HUES64 (cell line): ENCODE data around the gene SAMSN1.
"Not testable (repeated sequence)": the region's sequence is repeated elsewhere in the genome, so short reads cannot be mapped to it uniquely, and the experiment has no call there.

Experiments
- H3K27ac ChIP-seq: 2 replicates; pipeline ENCODE4 v1.7.0; 2013; ENCODE audit warnings: low read depth, low read length, inconsistent platforms
- H3K27me3 ChIP-seq: 2 replicates; pipeline ENCODE4 v1.6.1; 2013; ENCODE audit warnings: mild to moderate bottlenecking, low read length; ENCODE audit not compliant: insufficient read depth
- H3K36me3 ChIP-seq: 2 replicates; pipeline ENCODE4 v1.6.1; 2013; ENCODE audit warnings: mild to moderate bottlenecking, low read length; ENCODE audit not compliant: insufficient read depth
- H3K4me1 ChIP-seq: 2 replicates; pipeline ENCODE4 v1.6.1; 2013; ENCODE audit warnings: mild to moderate bottlenecking, low read length, moderate library complexity; ENCODE audit not compliant: insufficient read depth
- H3K4me3 ChIP-seq: 2 replicates; pipeline ENCODE4 v1.5.1; 2013; ENCODE audit warnings: mild to moderate bottlenecking, low read length, moderate library complexity
- H3K9ac ChIP-seq: 2 replicates; pipeline ENCODE4 v1.6.1; 2013; ENCODE audit warnings: mild to moderate bottlenecking, low read depth, low read length
- H3K9me3 ChIP-seq: 2 replicates; pipeline ENCODE4 v1.6.1; 2013; ENCODE audit warnings: low read depth, low read length; ENCODE audit not compliant: insufficient read depth
- WGBS: fragments of 150-250, 120-280 bp; methylation state at CpG from one replicate; pipeline ENCODE4 v1.1.7; 2013; ENCODE audit warnings: missing lambda C conversion rate; 5-methylcytosine and 5-hydroxymethylcytosine counted together

Gene SAMSN1

DNA sequence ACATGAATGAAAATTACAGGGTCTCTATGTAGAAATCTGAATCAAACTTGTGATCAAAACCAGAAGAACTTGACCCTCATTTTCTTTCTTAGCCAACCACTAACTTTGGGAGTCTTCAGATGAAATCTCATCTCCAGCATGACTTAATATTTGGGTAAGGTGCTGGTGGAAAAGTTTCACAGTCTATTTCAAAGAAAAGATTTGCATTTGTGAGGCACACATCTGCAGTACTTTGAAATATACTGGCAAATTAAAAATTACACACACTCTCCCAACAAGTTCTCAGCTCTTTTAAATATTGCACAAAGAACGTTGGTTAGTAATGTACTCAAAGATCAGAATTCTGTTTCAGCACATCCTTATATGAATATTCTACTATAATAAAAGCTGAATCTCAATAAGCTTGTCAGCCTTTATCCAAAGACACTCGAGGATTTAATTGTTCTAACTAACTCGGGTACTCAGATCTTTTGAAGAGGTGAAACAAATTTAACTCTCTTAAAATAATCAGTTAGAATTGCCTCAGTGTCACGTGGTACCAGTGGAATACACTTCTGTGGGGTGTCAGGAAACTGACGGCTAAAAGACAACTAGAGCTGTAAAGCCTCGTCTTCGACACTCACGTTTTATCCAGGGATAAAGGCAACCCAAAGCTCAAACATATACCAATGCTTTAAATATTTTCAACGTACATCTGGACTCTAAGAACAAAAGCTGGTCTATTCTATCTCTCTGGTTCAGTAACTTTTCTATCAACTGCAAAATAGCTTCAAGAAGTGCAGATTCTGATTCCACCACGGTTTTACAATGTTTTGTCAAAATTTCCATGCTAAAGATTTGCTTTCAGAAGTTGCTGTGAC lies 19.0 kb downstream of the SAMSN1 start:
- H3K27me3 ChIP-seq: no peaks in the 10 kb centered on the region
- H3K4me3 ChIP-seq: no peak overlapping the region
- no peaks in the 10 kb centered on the region for H3K36me3 ChIP-seq
- H3K4me1 ChIP-seq: no peaks in the 10 kb centered on the region
- no peak overlapping the region for H3K27ac ChIP-seq
- H3K9me3 ChIP-seq: no peaks in the 10 kb centered on the region
- no peak overlapping the region for H3K9ac ChIP-seq
- WGBS: 85% methylated on average over 10 of the region's 10 CpGs

DNA sequence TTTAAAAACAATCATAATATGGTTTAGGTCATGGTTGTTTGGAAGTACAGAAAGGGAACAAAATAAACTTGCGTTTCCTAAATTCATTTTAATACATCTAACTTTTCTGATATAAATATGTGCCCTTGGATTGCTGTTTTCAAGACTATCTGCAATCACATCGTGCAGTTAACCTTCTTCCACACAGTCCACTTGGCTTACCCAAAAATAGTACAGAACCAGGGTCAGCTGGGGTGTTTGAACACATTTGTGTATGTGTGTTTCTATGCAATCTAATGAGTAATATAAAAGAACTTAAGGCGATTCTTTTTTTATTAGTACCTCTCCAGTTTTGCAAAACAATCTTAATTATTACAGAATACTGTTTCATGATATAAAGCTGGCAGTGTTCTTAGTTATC lies 19.9 kb downstream of the SAMSN1 start:
- no peaks in the 10 kb centered on the region for H3K27me3 ChIP-seq
- no CpG with 5 or more reads among the region's 3 CpGs for WGBS
- H3K36me3 ChIP-seq: no peaks in the 10 kb centered on the region
- no peaks in the 10 kb centered on the region for H3K9me3 ChIP-seq
- H3K4me3 ChIP-seq: no peak overlapping the region
- no peaks in the 10 kb centered on the region; the same call in 1 of the 2 replicates for H3K4me1 ChIP-seq
- H3K27ac ChIP-seq: no peak overlapping the region
- H3K9ac ChIP-seq: no peak overlapping the region

DNA sequence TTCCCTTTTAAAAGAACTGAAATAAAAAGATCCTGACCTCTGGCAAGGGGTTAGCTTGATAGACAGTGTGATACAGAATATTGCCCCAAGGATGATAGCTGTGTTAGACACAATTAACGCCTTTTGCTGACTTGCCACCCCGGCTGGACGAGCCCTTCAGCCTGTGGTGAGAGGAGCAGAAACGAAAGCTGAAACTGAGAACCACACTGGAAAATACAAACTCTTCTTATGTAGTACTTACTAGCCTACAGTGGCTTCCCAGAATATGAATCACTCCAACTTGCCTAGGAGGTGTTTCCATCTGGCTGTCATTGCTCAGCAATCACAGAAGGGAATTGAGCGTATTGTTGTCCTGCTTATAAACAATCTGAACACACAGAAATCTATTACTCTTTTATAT lies 22.9 kb downstream of the SAMSN1 start:
- Histone ChIP-seq H3K9me3 (no peaks in the 10 kb centered on the region), H3K4me3 (no peak overlapping the region), H3K27ac (no peak overlapping the region), H3K27me3 (no peaks in the 10 kb centered on the region), H3K9ac (no peak overlapping the region), H3K4me1 (peaks cover 8% of the 10 kb centered on the region; the same call in 1 of the 2 replicates), H3K36me3 (no peaks in the 10 kb centered on the region)
- 90% methylated on average over 5 of the region's 5 CpGs for WGBS

- WGBS: 92% methylated on average over 2 of the region's 2 CpGs
- no peak overlapping the region for H3K9ac ChIP-seq
- no peak overlapping the region for H3K4me3 ChIP-seq
- H3K27me3 ChIP-seq: no peaks in the 10 kb centered on the region
- H3K36me3 ChIP-seq: no peaks in the 10 kb centered on the region
- H3K27ac ChIP-seq: no peak overlapping the region
- peaks cover 8% of the 10 kb centered on the region; the same call in 1 of the 2 replicates for H3K4me1 ChIP-seq
- H3K9me3 ChIP-seq: no peaks in the 10 kb centered on the region
Observed at GRCh38 chr21:14522736-14523135, 23.4 kb downstream of the SAMSN1 start.

DNA sequence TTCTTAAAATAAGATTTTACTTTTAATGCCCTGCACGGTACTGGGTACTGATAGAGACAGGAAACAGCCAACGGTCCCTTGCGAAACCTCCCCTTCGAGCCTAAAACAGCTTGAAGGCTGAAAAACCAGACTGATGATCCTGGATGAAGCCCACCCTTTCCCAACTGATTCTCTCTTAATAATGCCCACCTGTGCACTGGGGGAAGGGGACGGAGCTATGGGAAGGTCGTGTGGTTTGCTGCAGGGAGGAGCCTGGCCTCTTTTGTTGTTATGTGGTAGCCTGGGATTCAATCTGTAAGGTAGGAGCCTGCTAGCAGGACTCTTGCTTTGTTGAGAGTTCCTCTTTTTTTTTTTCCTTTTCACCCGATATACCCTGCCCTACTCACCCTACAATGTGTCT lies 25.6 kb downstream of the SAMSN1 start:
- Histone ChIP-seq H3K36me3 (no peaks in the 10 kb centered on the region), H3K9ac (no peak overlapping the region), H3K4me1 (peaks cover 8% of the 10 kb centered on the region; the same call in 1 of the 2 replicates), H3K27ac (no peak overlapping the region), H3K9me3 (no peaks in the 10 kb centered on the region), H3K27me3 (no peaks in the 10 kb centered on the region), H3K4me3 (no peak overlapping the region)
- 81% methylated on average over 7 of the region's 7 CpGs for WGBS

DNA sequence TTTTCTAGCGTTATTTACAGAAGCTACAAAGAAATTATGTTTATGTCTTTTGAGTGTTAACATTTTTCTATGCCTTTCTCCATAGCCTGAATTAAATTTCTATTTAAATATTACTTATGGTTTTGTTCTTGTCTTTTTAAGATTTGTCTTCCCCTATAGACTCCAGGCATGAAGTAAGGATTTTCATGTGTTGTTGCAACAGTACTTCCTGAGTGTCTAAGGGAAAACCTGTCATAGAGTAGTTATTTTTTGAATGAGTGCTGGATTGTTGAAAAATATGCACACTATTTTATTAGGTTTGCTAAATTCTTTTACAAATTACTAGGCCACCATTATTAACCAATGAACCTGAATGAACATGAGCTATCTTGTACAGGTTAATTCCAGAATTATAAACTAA lies 27.1 kb downstream of the SAMSN1 start:
- Histone ChIP-seq H3K9me3 (no peaks in the 10 kb centered on the region), H3K4me3 (no peak overlapping the region), H3K36me3 (no peaks in the 10 kb centered on the region), H3K27me3 (no peaks in the 10 kb centered on the region), H3K9ac (no peak overlapping the region), H3K27ac (no peak overlapping the region), H3K4me1 (peaks cover 8% of the 10 kb centered on the region; the same call in 1 of the 2 replicates)
- no CpG with 5 or more reads among the region's 1 CpG for WGBS

- no peaks in the 10 kb centered on the region for H3K36me3 ChIP-seq
- WGBS: 80% methylated on average over 1 of the region's 1 CpG
- no peaks in the 10 kb centered on the region for H3K9me3 ChIP-seq
- no peaks in the 10 kb centered on the region for H3K27me3 ChIP-seq
- H3K27ac ChIP-seq: no peak overlapping the region
- no peak overlapping the region for H3K9ac ChIP-seq
- H3K4me1 ChIP-seq: no peaks in the 10 kb centered on the region
- H3K4me3 ChIP-seq: no peak overlapping the region
Observed at GRCh38 chr21:14513804-14514203, 32.3 kb downstream of the SAMSN1 start.

DNA sequence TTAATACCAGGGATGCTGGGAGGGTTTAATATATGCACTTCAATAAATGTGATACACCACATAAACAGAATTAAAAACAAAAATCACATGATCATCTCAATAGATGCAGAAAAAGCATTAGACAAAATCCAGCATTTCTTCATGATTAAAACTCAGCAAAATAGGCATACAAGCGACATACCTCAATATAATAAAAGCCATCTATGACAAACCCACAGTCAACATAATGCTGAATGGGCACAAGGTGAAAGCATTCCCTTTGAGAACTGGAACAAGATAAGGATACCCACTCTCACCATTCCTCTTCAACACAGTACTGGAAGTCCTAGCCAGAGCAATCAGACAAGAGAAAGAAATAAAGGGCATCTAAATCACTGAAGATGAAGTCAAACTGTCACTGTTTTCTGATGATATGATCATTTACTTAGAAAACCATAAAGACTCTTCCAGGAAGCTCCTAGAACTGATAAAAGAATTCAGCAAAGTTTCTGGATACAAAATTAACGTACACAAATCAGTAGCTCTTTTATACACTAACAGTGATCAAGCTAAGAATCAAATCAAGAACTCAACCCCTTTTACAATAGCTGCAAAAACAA lies 39.2 kb downstream of the SAMSN1 start:
- H3K36me3 ChIP-seq, H3K27ac ChIP-seq, H3K27me3 ChIP-seq, H3K9me3 ChIP-seq, H3K4me3 ChIP-seq, H3K9ac ChIP-seq, H3K4me1 ChIP-seq: not testable (repeated sequence)
- 96% methylated on average over 2 of the region's 2 CpGs for WGBS

- Histone ChIP-seq H3K27ac (no peak overlapping the region), H3K4me3 (no peak overlapping the region), H3K36me3 (no peaks in the 10 kb centered on the region), H3K9ac (no peak overlapping the region), H3K4me1 (peaks cover 5% of the 10 kb centered on the region; the same call in 1 of the 2 replicates), H3K9me3 (no peaks in the 10 kb centered on the region), H3K27me3 (no peaks in the 10 kb centered on the region)
- WGBS: 100% methylated on average over 1 of the region's 2 CpGs
Observed at GRCh38 chr21:14500873-14501272, 45.2 kb downstream of the SAMSN1 start.

DNA sequence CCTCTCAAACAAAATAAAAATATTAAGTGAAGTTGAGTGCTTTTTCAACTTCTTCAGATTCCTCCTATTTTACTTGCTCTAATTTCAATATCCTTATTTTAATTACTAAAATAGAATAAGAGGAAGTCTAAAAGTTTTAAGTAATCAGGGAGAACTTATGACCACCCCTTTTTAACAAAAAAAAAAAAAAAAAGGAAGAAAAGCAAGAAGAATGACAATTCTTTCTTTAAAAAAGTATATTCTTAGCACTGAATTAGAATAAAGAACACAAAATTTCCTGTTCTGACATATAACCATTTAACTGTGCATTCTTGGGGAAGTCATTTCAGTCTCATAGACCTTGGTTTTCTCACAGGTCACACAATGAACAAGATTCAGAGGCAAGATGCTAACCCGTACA lies 46.8 kb downstream of the SAMSN1 start:
- H3K9ac ChIP-seq: no peak overlapping the region
- no peaks in the 10 kb centered on the region for H3K27me3 ChIP-seq
- no peak overlapping the region for H3K27ac ChIP-seq
- no peaks in the 10 kb centered on the region for H3K36me3 ChIP-seq
- no CpG with 5 or more reads among the region's 1 CpG for WGBS
- peaks cover 5% of the 10 kb centered on the region; the same call in 1 of the 2 replicates for H3K4me1 ChIP-seq
- no peaks in the 10 kb centered on the region for H3K9me3 ChIP-seq
- no peak overlapping the region for H3K4me3 ChIP-seq

- WGBS: 91% methylated on average over 2 of the region's 2 CpGs
- no peaks in the 10 kb centered on the region for H3K36me3 ChIP-seq
- no peak overlapping the region for H3K4me3 ChIP-seq
- H3K9ac ChIP-seq: no peak overlapping the region
- no peaks in the 10 kb centered on the region for H3K9me3 ChIP-seq
- H3K27me3 ChIP-seq: no peaks in the 10 kb centered on the region
- no peak overlapping the region for H3K27ac ChIP-seq
- peaks cover 5% of the 10 kb centered on the region; the same call in 1 of the 2 replicates for H3K4me1 ChIP-seq
Observed at GRCh38 chr21:14497825-14498224, 48.3 kb downstream of the SAMSN1 start.
